ENCODE data around the gene LRRC26.

DNA sequence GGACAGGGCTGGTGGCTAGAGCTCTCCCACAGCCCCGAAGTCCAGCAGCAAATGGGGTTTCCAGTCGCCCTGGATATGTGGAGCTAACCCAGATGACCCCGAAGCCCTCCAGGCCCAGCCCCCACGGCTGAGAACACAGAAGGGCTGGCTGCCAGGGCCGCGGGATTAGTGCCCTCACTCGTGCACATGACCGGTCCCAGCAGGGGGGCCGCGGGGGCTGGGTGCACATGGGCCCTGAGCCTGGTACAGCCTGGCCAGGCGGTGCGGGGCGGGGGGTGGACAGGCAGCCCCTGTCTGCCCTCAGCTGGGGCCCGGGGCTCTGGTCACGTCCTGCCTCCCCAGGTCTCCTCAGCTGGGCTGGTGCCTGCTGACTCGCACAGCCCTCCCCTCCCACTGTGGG, 24.5 kb upstream of the LRRC26 start:
- no peak for TF ChIP-seq CTCF (IDR thresholded peaks at IDR 0.05; ENCODE audit: borderline replicate concordance, extremely low read depth, low read length, poor library complexity, severe bottlenecking)
- TF ChIP-seq EZH2 (IDR thresholded peaks at IDR 0.05; ENCODE audit: borderline replicate concordance, low read depth, low read length, severe bottlenecking): no peak
